Memory B cell (primary cell): ENCODE data around the gene L1CAM.

Source experiments
- ATAC-seq: fragments of 150-1000 bp; cut with Tn5 transposase; 2 replicates; pipeline ENCODE4 v1.10.0; 2021; ENCODE audit warnings: low read depth, mild to moderate bottlenecking, moderate library complexity
- DNase-seq, 2 donors: peaks; one replicate each; pipeline ENCODE4 v3.0.0; 2022; ENCODE audit warnings: low spot score in 2 of 2
- H3K27ac Mint-ChIP-seq: one replicate; pipeline ENCODE4 v1.8.0; 2022; ENCODE audit warnings: mild to moderate bottlenecking, moderate library complexity, mixed read lengths
- H3K27me3 Mint-ChIP-seq: one replicate; pipeline ENCODE4 v1.8.0; 2022; ENCODE audit warnings: mixed read lengths
- H3K36me3 Mint-ChIP-seq: one replicate; pipeline ENCODE4 v1.8.0; 2022; ENCODE audit warnings: mild to moderate bottlenecking, mixed read lengths
- H3K4me1 Mint-ChIP-seq: one replicate; pipeline ENCODE4 v1.8.0; 2022; ENCODE audit warnings: mixed read lengths
- H3K4me3 Mint-ChIP-seq: one replicate; pipeline ENCODE4 v1.8.0; 2022; ENCODE audit warnings: mild to moderate bottlenecking, moderate library complexity, mixed read lengths
- H3K9me3 Mint-ChIP-seq: one replicate; pipeline ENCODE4 v1.8.0; 2022; ENCODE audit warnings: mixed read lengths

Gene L1CAM

DNA sequence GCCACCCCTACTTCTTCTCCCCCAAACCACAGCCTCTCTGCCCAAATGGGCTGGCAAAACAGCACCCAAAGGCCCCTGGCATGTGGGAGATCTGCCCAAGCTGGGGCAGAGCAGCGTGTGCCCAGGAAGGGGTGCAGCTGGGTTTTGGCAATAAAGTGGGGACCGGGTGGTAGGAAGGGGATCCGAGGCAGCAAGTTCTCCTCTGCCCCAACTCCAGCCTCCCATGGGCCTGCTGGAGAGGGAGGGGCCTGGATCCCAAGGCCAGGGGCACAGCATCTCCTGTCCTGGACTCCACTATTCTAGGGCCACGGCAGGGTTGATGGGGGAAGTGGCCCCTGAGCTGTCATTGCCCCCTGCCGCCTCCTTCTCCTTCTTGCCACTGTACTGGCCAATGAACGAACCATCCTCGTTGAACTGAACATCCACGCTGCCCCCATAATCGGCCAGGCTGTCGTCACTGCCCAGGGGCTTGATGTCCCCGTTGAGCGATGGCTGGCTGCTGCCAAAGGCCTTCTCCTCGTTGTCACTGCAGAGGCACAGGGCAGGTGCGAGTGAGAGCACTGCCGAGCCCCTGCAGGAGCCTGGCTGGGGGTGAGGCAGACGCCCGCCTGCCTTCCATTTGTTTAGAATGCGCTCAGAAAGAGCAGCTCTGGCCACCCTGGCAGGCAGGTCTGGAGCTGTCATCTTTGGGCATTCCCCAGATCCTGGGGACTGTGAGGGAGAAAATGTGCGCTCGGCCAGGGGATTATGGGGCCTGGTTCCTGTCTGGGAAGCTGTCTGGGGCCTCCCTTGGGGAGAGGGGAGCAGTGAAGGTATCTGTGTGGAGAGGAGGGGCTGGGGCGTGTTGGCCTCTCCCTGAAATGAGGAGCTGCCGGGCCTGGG is 23.4 kb downstream of the L1CAM start:
- Mint-ChIP-seq H3K4me1 (peaks cover 7% of the 10 kb centered on the region), H3K36me3 (peaks cover 3% of the 10 kb centered on the region), H3K27me3 (peaks cover 6% of the 10 kb centered on the region), H3K27ac (no peak overlapping the region), H3K9me3 (no peaks in the 10 kb centered on the region), H3K4me3 (no peak overlapping the region)
- ATAC-seq (no peak), DNase-seq (no peak)

DNA sequence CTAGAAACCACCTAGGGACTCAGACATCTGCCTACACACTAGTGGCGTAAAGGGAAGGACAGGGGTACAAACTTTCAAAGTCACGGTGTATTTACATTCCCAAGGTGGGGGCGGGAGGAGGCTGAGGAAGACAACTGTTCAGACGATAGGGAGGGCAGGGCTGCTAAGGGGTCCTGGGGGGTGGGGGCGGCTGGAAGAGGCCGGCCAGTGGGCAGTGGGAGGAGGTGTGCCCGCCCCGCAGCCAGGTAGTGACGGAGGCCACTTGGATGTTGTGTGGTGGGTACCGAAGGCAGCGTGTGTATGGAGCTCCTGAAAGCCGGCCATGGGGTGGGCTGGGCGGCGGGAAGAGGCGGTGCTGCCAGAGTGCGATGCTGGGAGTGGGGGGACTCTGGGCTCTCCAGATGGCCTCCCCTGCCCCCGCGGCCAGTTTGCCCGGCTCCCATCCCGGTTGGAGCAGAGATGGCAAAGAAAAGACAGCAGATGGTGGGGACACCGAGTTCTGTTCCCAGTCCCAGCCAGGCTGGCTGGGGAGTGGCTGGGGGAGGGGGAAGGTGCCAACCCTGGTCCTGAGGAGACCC is 24.2 kb downstream of the L1CAM start:
- H3K27me3 Mint-ChIP-seq = peaks cover 11% of the 10 kb centered on the region
- H3K4me3 Mint-ChIP-seq = no peak overlapping the region
- ATAC-seq (no peak), DNase-seq (no peak)
- H3K9me3 Mint-ChIP-seq = peaks cover 2% of the 10 kb centered on the region
- H3K36me3 Mint-ChIP-seq = peaks cover 3% of the 10 kb centered on the region
- H3K27ac Mint-ChIP-seq = no peak overlapping the region
- H3K4me1 Mint-ChIP-seq = peaks cover 14% of the 10 kb centered on the region

DNA sequence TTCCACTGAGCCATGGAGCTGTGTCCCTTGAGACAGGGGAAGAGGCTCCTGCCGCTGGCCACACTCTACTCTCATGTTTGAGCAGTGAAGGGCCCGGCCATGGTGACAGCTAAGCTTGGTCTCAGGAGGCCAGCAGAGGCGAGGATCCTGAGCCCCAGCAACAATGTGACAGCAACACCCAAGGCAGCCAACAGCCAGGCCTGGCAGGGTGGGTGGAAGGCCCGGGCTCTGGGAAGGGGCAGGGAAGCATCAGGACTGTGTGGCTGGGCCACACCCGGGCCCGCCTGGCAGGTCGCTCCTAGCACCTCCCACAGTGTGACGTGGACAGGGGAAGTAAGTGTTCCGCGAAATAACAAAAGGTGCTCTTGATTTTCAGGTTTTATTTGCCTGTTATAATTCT is 24.8 kb downstream of the L1CAM start:
- Mint-ChIP-seq H3K4me1 (peaks cover 14% of the 10 kb centered on the region), H3K36me3 (peaks cover 3% of the 10 kb centered on the region), H3K9me3 (peaks cover 2% of the 10 kb centered on the region), H3K27ac (no peak overlapping the region), H3K4me3 (no peak overlapping the region), H3K27me3 (peaks cover 11% of the 10 kb centered on the region)
- no peak for DNase-seq
- peak; percentile 62 for ATAC-seq

DNA sequence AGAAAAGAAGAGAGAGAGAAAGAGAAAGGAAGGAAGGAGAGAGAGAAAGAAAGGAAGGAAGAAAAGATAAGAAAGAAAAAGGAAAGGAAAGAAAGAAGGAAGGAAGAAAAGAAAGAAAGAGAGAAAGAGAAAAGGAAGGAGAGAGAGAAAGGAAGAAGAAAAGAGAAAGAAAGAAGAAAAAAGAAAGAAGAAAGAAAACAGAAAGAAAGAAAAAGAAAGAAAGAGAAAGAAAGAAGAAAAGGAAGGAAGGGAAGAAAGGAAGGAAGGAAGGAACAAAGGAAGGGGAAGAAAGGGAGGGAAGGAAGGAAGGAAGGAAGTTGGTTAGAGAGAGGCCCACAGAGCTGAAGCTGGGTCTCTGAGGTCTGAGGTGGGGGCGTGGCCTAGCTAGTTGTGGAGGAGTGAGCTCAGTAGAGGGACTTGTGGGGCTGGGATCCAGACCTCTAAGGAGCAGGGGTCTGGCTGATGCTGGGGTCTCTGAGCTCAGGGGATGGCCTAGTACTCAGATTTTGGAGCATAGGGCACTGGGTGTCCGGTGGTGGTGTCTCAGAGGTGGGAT is 28.5 kb downstream of the L1CAM start:
- H3K27me3 Mint-ChIP-seq = peaks cover 16% of the 10 kb centered on the region
- ATAC-seq = no peak
- H3K4me3 Mint-ChIP-seq = no peak overlapping the region

DNA sequence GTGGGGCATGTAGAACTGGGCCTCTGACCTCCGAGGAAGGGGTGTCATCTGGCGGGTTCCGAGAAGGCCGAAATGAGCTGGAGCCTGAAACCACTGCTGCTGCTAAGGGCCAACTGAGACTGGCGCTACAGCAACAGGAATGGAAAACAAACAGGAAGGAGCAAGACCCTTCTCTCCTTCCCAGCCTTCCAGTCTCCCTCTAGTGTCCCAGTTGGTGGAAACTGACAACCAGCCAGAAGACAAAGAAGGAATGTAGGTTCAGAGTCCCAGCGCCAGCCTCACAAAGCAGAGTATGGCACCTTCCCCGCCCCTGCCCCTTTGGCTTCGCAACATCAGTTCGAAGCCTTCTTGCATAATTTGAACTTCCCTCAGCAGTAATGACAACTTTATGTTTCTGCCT is 31.3 kb downstream of the L1CAM start:
- peaks cover 1% of the 10 kb centered on the region for H3K36me3 Mint-ChIP-seq
- ATAC-seq = no peak
- H3K27me3 Mint-ChIP-seq = peaks cover 19% of the 10 kb centered on the region
- H3K4me1 Mint-ChIP-seq = peaks cover 10% of the 10 kb centered on the region
- H3K9me3 Mint-ChIP-seq = peaks cover 2% of the 10 kb centered on the region
- no peak overlapping the region for H3K4me3 Mint-ChIP-seq
- H3K27ac Mint-ChIP-seq = no peak overlapping the region
- DNase-seq = no peak

More for the DNA sequence above, 28.5 kb downstream of the L1CAM start:
- H3K9me3 Mint-ChIP-seq = peaks cover 2% of the 10 kb centered on the region
- H3K36me3 Mint-ChIP-seq = peaks cover 1% of the 10 kb centered on the region
- H3K27ac Mint-ChIP-seq = peak overlapping the region; percentile 68
- H3K4me1 Mint-ChIP-seq = peaks cover 14% of the 10 kb centered on the region
- no peak for DNase-seq

DNA sequence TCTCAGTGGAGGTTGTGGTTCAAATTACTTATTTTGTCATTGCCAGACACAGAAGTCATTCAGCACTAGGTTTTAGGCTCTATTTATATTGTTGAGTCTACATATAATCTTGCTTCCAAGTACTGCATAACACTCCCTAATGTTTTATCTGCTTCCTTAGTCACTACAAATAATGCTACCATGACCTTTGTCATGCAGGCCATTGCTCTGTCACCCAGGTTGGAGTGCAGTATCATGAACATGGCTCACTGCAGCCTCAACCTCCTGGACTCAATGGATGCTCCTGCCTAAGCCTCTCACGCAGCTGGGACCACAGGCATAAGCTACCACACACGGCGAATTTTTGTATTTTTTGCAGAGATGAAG is 32.1 kb downstream of the L1CAM start:
- H3K4me1 Mint-ChIP-seq = peaks cover 7% of the 10 kb centered on the region
- no peak overlapping the region for H3K27ac Mint-ChIP-seq
- DNase-seq = no peak
- no peak for ATAC-seq
- no peak overlapping the region for H3K4me3 Mint-ChIP-seq
- H3K36me3 Mint-ChIP-seq = peaks cover 1% of the 10 kb centered on the region
- H3K9me3 Mint-ChIP-seq = peaks cover 2% of the 10 kb centered on the region
- peaks cover 14% of the 10 kb centered on the region for H3K27me3 Mint-ChIP-seq

DNA sequence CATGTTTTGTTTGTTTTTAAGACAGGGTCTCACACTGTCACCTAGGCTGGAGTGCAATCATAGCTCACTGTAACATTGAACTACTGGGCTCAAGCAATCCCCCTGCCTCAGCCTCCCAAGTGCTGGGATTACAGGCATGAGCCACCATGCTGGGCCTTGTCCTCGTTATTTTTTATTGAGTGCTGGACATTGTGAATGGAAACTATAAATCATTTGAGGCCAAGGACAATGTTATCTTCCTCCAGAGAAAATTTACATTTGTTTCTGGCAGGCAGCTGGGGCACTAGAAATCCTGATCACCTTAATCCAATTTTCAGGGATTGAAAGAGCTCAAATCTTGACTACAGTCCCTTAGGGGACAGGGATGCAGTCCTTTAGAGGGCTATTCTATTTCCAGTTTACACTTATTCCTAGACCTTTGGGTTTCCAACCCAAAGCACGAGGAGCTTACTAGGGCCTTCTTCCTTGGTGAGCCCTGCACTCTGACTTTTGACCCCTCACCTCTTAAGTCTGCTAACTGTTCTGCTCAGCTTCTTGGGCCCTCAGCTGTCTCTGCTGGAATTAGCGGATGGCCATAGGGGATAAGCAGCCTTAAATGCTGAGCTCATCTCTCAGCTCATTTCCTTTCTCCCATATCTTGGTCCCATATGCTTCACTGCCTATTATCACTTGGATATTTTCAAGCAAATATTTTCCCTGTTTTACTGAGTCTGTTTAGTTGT is 32.6 kb downstream of the L1CAM start:
- Mint-ChIP-seq H3K27ac (no peak overlapping the region), H3K4me1 (peaks cover 7% of the 10 kb centered on the region), H3K9me3 (peaks cover 2% of the 10 kb centered on the region), H3K27me3 (peaks cover 14% of the 10 kb centered on the region), H3K4me3 (no peak overlapping the region), H3K36me3 (peaks cover 1% of the 10 kb centered on the region)
- no peak for ATAC-seq
- no peak for DNase-seq

DNA sequence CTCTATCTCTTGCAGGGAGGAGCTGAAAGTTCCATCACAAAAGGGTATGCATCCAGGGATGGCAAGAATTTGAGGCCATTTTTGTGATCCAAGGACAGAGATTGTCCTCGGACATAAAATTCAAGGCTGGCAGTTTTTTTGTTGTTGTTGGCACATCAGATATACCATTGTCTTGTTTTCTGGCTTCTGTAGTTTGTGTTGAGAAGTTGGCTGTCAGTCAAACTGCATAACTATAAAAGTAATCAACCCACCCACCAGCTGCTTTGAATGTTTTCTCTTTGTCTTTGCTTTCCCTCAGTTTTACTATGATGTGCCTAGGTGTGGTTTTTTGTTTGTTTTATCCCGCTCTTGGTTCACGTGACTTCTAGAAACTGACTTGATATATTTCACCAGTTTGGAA is 34.0 kb downstream of the L1CAM start:
- peaks cover 10% of the 10 kb centered on the region for H3K27me3 Mint-ChIP-seq

DNA sequence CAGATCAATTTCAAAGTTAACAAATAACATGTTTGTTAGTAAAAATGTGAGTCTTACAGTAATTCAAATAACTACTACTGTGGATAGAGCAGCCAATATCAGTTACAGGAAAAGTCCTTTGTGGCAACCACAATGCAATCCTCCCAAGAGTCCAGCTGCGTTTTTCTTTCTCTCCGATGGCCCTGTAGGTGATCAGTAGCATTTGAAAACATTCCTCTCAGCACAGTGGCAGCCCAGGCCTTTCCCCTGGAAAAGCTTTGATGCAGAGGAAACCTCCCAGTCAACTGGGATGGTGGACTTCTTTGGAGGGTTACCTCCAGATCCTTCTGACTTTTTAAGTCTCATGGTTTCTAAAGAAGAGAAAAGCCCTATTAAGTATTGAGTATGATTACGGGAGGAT is 37.6 kb downstream of the L1CAM start:
- Mint-ChIP-seq H3K9me3 (no peaks in the 10 kb centered on the region), H3K27ac (no peak overlapping the region), H3K27me3 (peaks cover 8% of the 10 kb centered on the region), H3K36me3 (peaks cover 1% of the 10 kb centered on the region), H3K4me3 (no peak overlapping the region), H3K4me1 (no peaks in the 10 kb centered on the region)
- no peak for DNase-seq
- no peak for ATAC-seq

More for the DNA sequence above, 34.0 kb downstream of the L1CAM start:
- Mint-ChIP-seq H3K4me3 (no peak overlapping the region), H3K27ac (no peak overlapping the region), H3K9me3 (peaks cover under 1% of the 10 kb centered on the region), H3K36me3 (peaks cover 1% of the 10 kb centered on the region), H3K4me1 (peaks cover under 1% of the 10 kb centered on the region)
- no peak for DNase-seq
- ATAC-seq = no peak

DNA sequence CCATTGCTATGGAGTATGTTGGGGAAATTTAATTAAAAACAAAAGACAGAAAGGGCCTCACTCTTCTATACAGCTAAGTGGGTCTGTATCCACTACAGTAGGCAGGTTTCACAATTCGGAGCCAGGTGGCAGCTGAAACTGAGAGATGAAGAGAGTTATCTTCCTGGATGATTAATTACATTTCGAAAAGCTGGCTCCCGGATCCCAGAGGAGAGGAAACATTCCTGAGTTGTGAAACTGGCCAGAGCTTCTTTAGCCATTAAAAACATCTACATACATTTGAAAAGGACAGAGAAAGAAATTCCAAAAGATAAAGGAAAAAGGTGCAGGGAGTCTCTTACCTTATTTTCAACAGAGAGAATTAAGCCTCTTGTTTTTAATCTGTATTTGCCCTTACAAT is 40.1 kb downstream of the L1CAM start:
- Mint-ChIP-seq H3K27ac (no peak overlapping the region), H3K4me3 (no peak overlapping the region), H3K27me3 (peaks cover 6% of the 10 kb centered on the region), H3K4me1 (no peaks in the 10 kb centered on the region), H3K9me3 (no peaks in the 10 kb centered on the region), H3K36me3 (no peaks in the 10 kb centered on the region)
- ATAC-seq = no peak
- no peak for DNase-seq

DNA sequence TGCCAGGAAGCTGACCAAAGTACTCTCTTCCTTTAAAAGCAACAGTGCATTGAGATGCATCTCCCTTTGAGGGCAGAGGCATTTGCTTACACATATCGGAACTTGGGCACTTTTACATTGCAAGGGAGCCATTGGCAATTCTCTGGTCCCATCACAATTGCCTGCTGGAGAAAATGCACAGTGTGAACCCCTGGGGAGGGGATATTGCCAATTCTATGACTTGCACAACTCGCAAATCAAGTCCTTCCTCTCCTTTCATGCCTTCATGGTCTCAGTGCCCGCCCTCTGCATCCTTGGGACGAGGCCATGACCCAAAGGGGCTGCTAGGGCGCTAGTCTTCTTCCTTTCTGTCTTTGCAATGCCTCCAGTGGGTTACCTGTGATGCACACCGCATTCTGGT is 40.8 kb downstream of the L1CAM start:
- H3K27ac Mint-ChIP-seq = no peak overlapping the region
- DNase-seq = no peak
- ATAC-seq = no peak
- H3K4me1 Mint-ChIP-seq = no peaks in the 10 kb centered on the region
- no peak overlapping the region for H3K4me3 Mint-ChIP-seq
- peaks cover 6% of the 10 kb centered on the region for H3K27me3 Mint-ChIP-seq
- H3K36me3 Mint-ChIP-seq = no peaks in the 10 kb centered on the region
- H3K9me3 Mint-ChIP-seq = no peaks in the 10 kb centered on the region

DNA sequence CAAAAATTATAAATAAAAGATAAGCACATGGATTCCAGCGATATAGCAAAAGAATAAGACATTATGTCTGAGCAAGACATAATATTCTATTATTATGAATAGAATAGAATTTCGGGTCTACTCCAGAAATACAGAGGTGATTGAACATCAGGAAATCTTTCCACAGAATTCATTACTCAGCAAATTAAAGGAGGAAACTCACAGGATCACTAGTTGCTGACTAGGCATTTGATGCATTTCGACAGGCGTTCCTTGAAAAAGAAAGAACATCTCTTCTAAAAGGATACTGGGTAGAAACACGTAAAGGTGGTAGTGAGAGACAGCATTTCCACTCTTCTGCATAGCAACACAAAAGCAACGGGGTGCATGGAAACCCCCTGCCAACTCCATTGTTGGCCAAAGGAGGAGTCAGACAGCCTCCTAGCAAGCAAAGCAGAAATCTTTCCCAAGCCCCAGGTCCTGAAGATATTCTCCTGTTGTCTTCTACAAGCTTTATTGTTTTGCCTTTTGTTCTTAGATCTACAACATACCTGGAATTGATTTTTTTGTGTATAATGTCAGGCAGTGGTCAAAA is 41.4 kb downstream of the L1CAM start:
- Mint-ChIP-seq H3K4me3 (no peak overlapping the region), H3K4me1 (no peaks in the 10 kb centered on the region), H3K36me3 (no peaks in the 10 kb centered on the region), H3K9me3 (no peaks in the 10 kb centered on the region), H3K27ac (no peak overlapping the region), H3K27me3 (peaks cover 6% of the 10 kb centered on the region)
- DNase-seq = no peak
- ATAC-seq = peak; percentile 66

DNA sequence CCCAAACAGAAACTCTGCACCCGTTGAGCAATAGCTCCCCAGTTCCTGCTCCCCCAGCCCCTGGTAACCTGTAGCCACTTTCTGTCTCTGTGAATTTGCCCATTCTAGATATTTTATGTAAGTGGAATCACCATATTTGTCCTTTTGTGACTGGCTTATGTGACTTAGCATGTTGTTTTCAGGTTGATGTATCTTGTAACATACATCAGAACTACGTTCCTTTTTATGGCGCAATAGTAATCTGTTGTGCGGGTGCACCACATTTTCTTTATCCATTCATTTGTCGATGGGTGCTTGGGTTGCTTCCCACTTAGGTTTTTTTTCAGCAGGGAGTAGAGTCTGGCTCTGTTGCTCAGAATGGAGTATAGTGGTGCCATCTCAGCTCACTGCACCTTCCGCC is 49.1 kb downstream of the L1CAM start:
- H3K4me3 Mint-ChIP-seq = no peak overlapping the region
- H3K27ac Mint-ChIP-seq = no peak overlapping the region
- H3K36me3 Mint-ChIP-seq = no peaks in the 10 kb centered on the region
- DNase-seq (no peak), ATAC-seq (no peak)
- H3K9me3 Mint-ChIP-seq = no peaks in the 10 kb centered on the region
- H3K4me1 Mint-ChIP-seq = no peaks in the 10 kb centered on the region
- H3K27me3 Mint-ChIP-seq = peaks cover 6% of the 10 kb centered on the region

DNA sequence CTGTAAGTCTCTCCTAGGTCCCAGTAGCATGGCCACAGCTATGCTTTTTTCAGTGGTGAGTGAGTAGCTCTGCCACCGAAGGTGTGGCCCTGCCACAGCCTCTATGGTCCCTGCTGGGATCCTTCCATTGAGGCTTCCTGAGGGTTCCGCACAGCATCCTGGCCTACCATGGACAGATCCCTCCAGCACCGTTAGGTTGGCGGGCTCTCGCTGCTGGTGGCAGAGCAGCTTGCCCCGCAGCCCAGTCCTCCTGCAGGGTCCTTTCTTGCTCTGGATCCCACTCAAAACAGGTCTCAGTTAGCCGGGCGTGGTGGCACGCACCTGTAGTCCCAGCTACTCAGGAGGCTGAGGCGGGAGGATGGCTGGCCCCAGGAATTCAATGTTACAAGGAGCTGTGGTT is 53.2 kb downstream of the L1CAM start:
- ATAC-seq (no peak), DNase-seq (no peak)
- Mint-ChIP-seq H3K4me1 (peaks cover 3% of the 10 kb centered on the region), H3K27ac (no peak overlapping the region), H3K9me3 (no peaks in the 10 kb centered on the region), H3K4me3 (no peak overlapping the region), H3K36me3 (no peaks in the 10 kb centered on the region), H3K27me3 (peaks cover 11% of the 10 kb centered on the region)
